ENCODE results near the gene PDE11A.

DNA sequence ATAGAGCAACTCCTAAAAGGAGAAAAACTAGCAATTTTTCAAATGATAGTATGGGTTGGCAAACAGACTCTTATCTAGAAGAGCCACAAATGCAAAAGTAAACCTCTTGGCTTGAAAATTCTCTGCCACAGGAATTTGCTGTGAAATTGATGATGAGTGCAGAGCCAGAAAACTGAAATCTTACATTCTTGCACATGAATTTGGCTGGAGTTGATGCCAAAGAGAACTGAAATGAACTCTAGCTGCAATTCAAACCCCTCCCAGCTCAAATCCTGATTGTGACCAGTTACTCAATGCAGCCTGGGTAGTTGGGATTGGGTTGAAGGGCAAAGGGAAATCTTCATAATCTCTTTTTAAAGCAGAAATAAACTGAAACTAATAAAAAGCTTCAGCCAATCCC is 266.6 kb downstream of the PDE11A start:
- TF ChIP-seq, protein P1, sequence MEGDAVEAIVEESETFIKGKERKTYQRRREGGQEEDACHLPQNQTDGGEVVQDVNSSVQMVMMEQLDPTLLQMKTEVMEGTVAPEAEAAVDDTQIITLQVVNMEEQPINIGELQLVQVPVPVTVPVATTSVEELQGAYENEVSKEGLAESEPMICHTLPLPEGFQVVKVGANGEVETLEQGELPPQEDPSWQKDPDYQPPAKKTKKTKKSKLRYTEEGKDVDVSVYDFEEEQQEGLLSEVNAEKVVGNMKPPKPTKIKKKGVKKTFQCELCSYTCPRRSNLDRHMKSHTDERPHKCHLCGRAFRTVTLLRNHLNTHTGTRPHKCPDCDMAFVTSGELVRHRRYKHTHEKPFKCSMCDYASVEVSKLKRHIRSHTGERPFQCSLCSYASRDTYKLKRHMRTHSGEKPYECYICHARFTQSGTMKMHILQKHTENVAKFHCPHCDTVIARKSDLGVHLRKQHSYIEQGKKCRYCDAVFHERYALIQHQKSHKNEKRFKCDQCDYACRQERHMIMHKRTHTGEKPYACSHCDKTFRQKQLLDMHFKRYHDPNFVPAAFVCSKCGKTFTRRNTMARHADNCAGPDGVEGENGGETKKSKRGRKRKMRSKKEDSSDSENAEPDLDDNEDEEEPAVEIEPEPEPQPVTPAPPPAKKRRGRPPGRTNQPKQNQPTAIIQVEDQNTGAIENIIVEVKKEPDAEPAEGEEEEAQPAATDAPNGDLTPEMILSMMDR (conservative IDR thresholded peaks at IDR 0.05), result no peak
- TF ChIP-seq ZFX (IDR thresholded peaks at IDR 0.05), result no peak

Measured in C4-2B (cell line).